H9 (cell line): ENCODE data around the gene CACNB2. TPM values are rescaled to one million over a fixed set of nuclear protein-coding genes. Genes with fewer than 3 reads are reported as not detected.

Experiments used
- DNase-seq: peaks from one replicate; pipeline ENCODE4 v3.0.0-alpha.2; 2017
- H2AFZ ChIP-seq: one replicate; pipeline ENCODE4 v1.6.1; 2013; ENCODE audit warnings: mild to moderate bottlenecking, low read length, control low read depth, moderate library complexity
- H2AK5ac ChIP-seq: 2 replicates; pipeline ENCODE4 v1.6.1; 2013; ENCODE audit warnings: low read length, control low read depth, mixed read lengths; ENCODE audit not compliant: insufficient read length
- H2BK120ac ChIP-seq: one replicate; pipeline ENCODE4 v1.6.1; 2013; ENCODE audit warnings: low read depth, mild to moderate bottlenecking, low read length, control low read depth, inconsistent platforms; ENCODE audit not compliant: poor library complexity, severe bottlenecking
- H2BK12ac ChIP-seq: 2 replicates; pipeline ENCODE4 v1.6.1; 2013; ENCODE audit warnings: low read length, control low read depth, mixed read lengths, low read depth; ENCODE audit not compliant: insufficient read length
- H2BK15ac ChIP-seq: 2 replicates; pipeline ENCODE4 v1.6.1; 2013; ENCODE audit warnings: low read depth, low read length, control low read depth
- H2BK20ac ChIP-seq: one replicate; pipeline ENCODE4 v1.6.1; 2013; ENCODE audit warnings: low read depth, mild to moderate bottlenecking, low read length, control low read depth, inconsistent platforms; ENCODE audit not compliant: poor library complexity, severe bottlenecking
- H2BK5ac ChIP-seq: 2 replicates; pipeline ENCODE4 v1.6.1; 2013; ENCODE audit warnings: low read length, control low read depth, mixed read lengths; ENCODE audit not compliant: insufficient read length
- H3K14ac ChIP-seq: 2 replicates; pipeline ENCODE4 v1.6.1; 2013; ENCODE audit warnings: low read length, control low read depth; ENCODE audit not compliant: insufficient read depth
- H3K18ac ChIP-seq: 2 replicates; pipeline ENCODE4 v1.6.1; 2013; ENCODE audit warnings: low read depth, mild to moderate bottlenecking, mixed read lengths, low read length, control low read depth; ENCODE audit not compliant: insufficient read length
- H3K23ac ChIP-seq: 2 replicates; pipeline ENCODE4 v1.6.1; 2013; ENCODE audit warnings: low read length, control low read depth, mixed read lengths, low read depth; ENCODE audit not compliant: insufficient read length
- H3K23me2 ChIP-seq: 2 replicates; pipeline ENCODE4 v1.6.1; 2013; ENCODE audit warnings: low read depth, mild to moderate bottlenecking, mixed read lengths, low read length, control low read depth; ENCODE audit not compliant: insufficient read length, poor library complexity, severe bottlenecking
- H3K27ac ChIP-seq: 2 replicates; pipeline ENCODE4 v1.5.1; 2013; ENCODE audit warnings: low read length, control low read depth, mixed read lengths, low read depth; ENCODE audit not compliant: insufficient read length
- H3K27me3 ChIP-seq: 2 replicates; pipeline ENCODE4 v1.6.1; 2013; ENCODE audit warnings: low read length, control low read depth, inconsistent platforms; ENCODE audit not compliant: insufficient read depth
- H3K4ac ChIP-seq: 2 replicates; pipeline ENCODE4 v1.6.1; 2013; ENCODE audit warnings: low read depth, mild to moderate bottlenecking, control low read depth, inconsistent platforms, low read length, moderate library complexity
- H3K4me1 ChIP-seq: 2 replicates; pipeline ENCODE4 v1.6.1; 2013; ENCODE audit warnings: low read length, control low read depth, inconsistent platforms; ENCODE audit not compliant: insufficient read depth
- H3K4me2 ChIP-seq: 2 replicates; pipeline ENCODE4 v1.6.1; 2013; ENCODE audit warnings: low read length, control low read depth, mixed read lengths; ENCODE audit not compliant: insufficient read length, insufficient read depth
- H3K56ac ChIP-seq: 2 replicates; pipeline ENCODE4 v1.6.1; 2013; ENCODE audit warnings: low read depth, mild to moderate bottlenecking, mixed read lengths, low read length, control low read depth; ENCODE audit not compliant: insufficient read length
- H3K79me1 ChIP-seq: 2 replicates; pipeline ENCODE4 v1.6.1; 2013; ENCODE audit warnings: low read depth, mild to moderate bottlenecking, moderate library complexity, low read length, control low read depth, inconsistent platforms; ENCODE audit not compliant: insufficient read depth, poor library complexity, severe bottlenecking
- H3K79me2 ChIP-seq: 2 replicates; pipeline ENCODE4 v1.6.1; 2013; ENCODE audit warnings: low read length, control low read depth, inconsistent platforms; ENCODE audit not compliant: insufficient read depth
- H3K9ac ChIP-seq: 2 replicates; pipeline ENCODE4 v1.6.1; 2013; ENCODE audit warnings: low read length, control low read depth, mixed read lengths; ENCODE audit not compliant: insufficient read length; ENCODE audit errors: extremely low read depth
- H3K9me3 ChIP-seq: one replicate; pipeline ENCODE4 v1.6.1; 2013; ENCODE audit warnings: low read depth, low read length, inconsistent platforms; ENCODE audit not compliant: control insufficient read depth
- H3T11ph ChIP-seq: one replicate; pipeline ENCODE4 v1.6.1; 2013; ENCODE audit warnings: mild to moderate bottlenecking, low read length, control low read depth, inconsistent platforms
- H4K20me1 ChIP-seq: one replicate; pipeline ENCODE4 v1.6.1; 2013; ENCODE audit not compliant: control insufficient read depth, insufficient read length, insufficient read depth
- H4K5ac ChIP-seq: 2 replicates; pipeline ENCODE4 v1.6.1; 2013; ENCODE audit warnings: low read depth, mild to moderate bottlenecking, mixed read lengths, low read length, control low read depth; ENCODE audit not compliant: insufficient read length
- H4K8ac ChIP-seq: replicated peaks from 2 replicates; pipeline ENCODE4 v1.6.1; 2013; ENCODE audit warnings: low read length, control low read depth, mixed read lengths, low read depth; ENCODE audit not compliant: insufficient read length
- H4K91ac ChIP-seq: 2 replicates; pipeline ENCODE4 v1.6.1; 2013; ENCODE audit warnings: low read depth, mild to moderate bottlenecking, moderate library complexity, mixed read lengths, low read length, control low read depth; ENCODE audit not compliant: insufficient read length
- H3K27ac Mint-ChIP-seq, 3 experiments: 2 replicates in 2 of 3; 3 replicates in 1 of 3; pipeline ENCODE4 v1.8.0; 2020 to 2021; ENCODE audit warnings: mixed read lengths in 3 of 3, mild to moderate bottlenecking in 1 of 3, moderate library complexity in 1 of 3
- H3K27me3 Mint-ChIP-seq: 2 replicates; pipeline ENCODE4 v1.8.0; 2021; ENCODE audit warnings: low read depth, mild to moderate bottlenecking, moderate library complexity, mixed read lengths
- H3K36me3 Mint-ChIP-seq, 3 experiments: 2 replicates in 2 of 3; 3 replicates in 1 of 3; pipeline ENCODE4 v1.8.0; 2020 to 2021; ENCODE audit warnings: low read depth in 3 of 3, mixed read lengths in 3 of 3; ENCODE audit not compliant: insufficient read depth in 1 of 3
- H3K4me1 Mint-ChIP-seq, 2 experiments: 2 replicates each; pipeline ENCODE4 v1.8.0; 2020; ENCODE audit warnings: mixed read lengths in 2 of 2
- H3K4me3 Mint-ChIP-seq, 2 experiments: 2 replicates in 1 of 2; 3 replicates in 1 of 2; pipeline ENCODE4 v1.8.0; 2020 to 2021; ENCODE audit warnings: mild to moderate bottlenecking in 2 of 2, mixed read lengths in 2 of 2, moderate library complexity in 1 of 2
- H3K9me3 Mint-ChIP-seq, 2 experiments: 2 replicates in 1 of 2; 3 replicates in 1 of 2; pipeline ENCODE4 v1.8.0; 2020; ENCODE audit warnings: mild to moderate bottlenecking in 2 of 2, mixed read lengths in 2 of 2, moderate library complexity in 1 of 2
- total RNA-seq: library from RNA; stranded (reverse); gene quantifications from 2 replicates; pipeline ENCODE4 v1.2.1, GENCODE V29; 2021
- TF ChIP-seq, protein P1 (sequence below): fragments of 200-600 bp; sonication (generic); conservative IDR thresholded peaks from 3 replicates; pipeline ENCODE4 v1.8.0; 2021; ENCODE audit warnings: antibody characterized with exemption, mild to moderate bottlenecking

Gene CACNB2
- total RNA-seq, 1 experiment from 2014 or later, result 2.6 TPM

DNA sequence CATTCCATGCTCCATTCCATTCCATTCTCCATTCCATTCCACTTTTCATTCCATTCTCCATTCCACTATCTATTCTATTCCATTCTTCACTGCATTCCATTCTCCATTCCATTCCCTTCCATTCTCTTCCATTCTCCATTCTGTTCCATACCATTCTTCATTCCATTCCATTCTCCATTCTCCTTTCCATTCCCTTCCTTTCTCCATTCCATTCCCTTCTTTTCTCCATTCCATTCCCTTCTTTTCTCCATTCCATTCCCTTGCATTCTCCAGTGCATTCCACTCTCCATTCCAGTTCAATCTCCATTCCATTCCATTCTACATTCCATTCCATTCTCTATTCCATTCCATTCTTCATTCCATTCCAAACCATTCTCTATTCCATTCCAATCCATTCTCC, 430.9 kb downstream of the CACNB2 start:
- H4K8ac ChIP-seq, result no peak overlapping the region
- no peaks in the 10 kb centered on the region for H3K4me1 ChIP-seq
- no peak overlapping the region for H2BK20ac ChIP-seq
- H2BK5ac ChIP-seq, result no peak overlapping the region
- H4K5ac ChIP-seq, result no peak overlapping the region
- H2AFZ ChIP-seq, result no peak overlapping the region
- no peak overlapping the region for H2BK120ac ChIP-seq
- Mint-ChIP-seq H3K4me3 (no peak overlapping the region), H3K27ac (no peak overlapping the region), H3K27me3 (no peaks in the 10 kb centered on the region), H3K4me1 (no peaks in the 10 kb centered on the region), H3K36me3 (peaks cover 0 to 18% (median 16%) of the 10 kb centered on the region in 3 experiments; a peak in 6 of 7 replicates), H3K9me3 (peaks cover 0 to 5% of the 10 kb centered on the region in 2 experiments; a peak in 2 of 5 replicates)
- H3K27ac ChIP-seq, result no peak overlapping the region
- no peak overlapping the region for H3K23ac ChIP-seq
- TF ChIP-seq, protein P1, sequence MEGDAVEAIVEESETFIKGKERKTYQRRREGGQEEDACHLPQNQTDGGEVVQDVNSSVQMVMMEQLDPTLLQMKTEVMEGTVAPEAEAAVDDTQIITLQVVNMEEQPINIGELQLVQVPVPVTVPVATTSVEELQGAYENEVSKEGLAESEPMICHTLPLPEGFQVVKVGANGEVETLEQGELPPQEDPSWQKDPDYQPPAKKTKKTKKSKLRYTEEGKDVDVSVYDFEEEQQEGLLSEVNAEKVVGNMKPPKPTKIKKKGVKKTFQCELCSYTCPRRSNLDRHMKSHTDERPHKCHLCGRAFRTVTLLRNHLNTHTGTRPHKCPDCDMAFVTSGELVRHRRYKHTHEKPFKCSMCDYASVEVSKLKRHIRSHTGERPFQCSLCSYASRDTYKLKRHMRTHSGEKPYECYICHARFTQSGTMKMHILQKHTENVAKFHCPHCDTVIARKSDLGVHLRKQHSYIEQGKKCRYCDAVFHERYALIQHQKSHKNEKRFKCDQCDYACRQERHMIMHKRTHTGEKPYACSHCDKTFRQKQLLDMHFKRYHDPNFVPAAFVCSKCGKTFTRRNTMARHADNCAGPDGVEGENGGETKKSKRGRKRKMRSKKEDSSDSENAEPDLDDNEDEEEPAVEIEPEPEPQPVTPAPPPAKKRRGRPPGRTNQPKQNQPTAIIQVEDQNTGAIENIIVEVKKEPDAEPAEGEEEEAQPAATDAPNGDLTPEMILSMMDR, result no peak
- H3K79me2 ChIP-seq, result no peaks in the 10 kb centered on the region; the same call in 1 of the 2 replicates
- H3K9ac ChIP-seq, result no peak overlapping the region
- H4K91ac ChIP-seq, result no peak overlapping the region
- no peak overlapping the region for H3K4me2 ChIP-seq
- H3K27me3 ChIP-seq, result no peaks in the 10 kb centered on the region
- H3K9me3 ChIP-seq, result peaks cover 78% of the 10 kb centered on the region
- no peak for DNase-seq
- no peak overlapping the region for H2AK5ac ChIP-seq
- no peak overlapping the region for H2BK12ac ChIP-seq
- no peak overlapping the region for H3K14ac ChIP-seq
- H3K4ac ChIP-seq, result no peak overlapping the region
- no peak overlapping the region for H3K56ac ChIP-seq
- no peak overlapping the region for H2BK15ac ChIP-seq
- H3T11ph ChIP-seq, result no peak overlapping the region
- no peaks in the 10 kb centered on the region for H3K79me1 ChIP-seq
- no peaks in the 10 kb centered on the region for H4K20me1 ChIP-seq
- H3K23me2 ChIP-seq, result no peaks in the 10 kb centered on the region
- no peak overlapping the region for H3K18ac ChIP-seq
